HL-60 (cell line): ENCODE data around the gene CLSTN2.

Source experiments
- GABPA ChIP-seq: IDR thresholded peaks from 2 replicates; pipeline ENCODE4 v1.6.1; 2012; ENCODE audit warnings: low read depth
- POLR2AphosphoS5 ChIP-seq: IDR thresholded peaks from 2 replicates; pipeline ENCODE4 v1.6.1; 2012; ENCODE audit warnings: low read depth
- REST ChIP-seq: IDR thresholded peaks from 2 replicates; pipeline ENCODE4 v1.6.1; 2012; ENCODE audit warnings: low read depth; ENCODE audit not compliant: insufficient replicate concordance
- SPI1 ChIP-seq: IDR thresholded peaks from 2 replicates; pipeline ENCODE4 v1.6.1; 2012; ENCODE audit warnings: low read depth, mild to moderate bottlenecking, borderline replicate concordance
- TF ChIP-seq, protein P1 (sequence below): IDR thresholded peaks from one replicate; pipeline ENCODE4 v1.5.1; 2011; ENCODE audit warnings: low read length, control low read depth, inconsistent platforms; ENCODE audit not compliant: insufficient read depth

- TF ChIP-seq, protein P1, sequence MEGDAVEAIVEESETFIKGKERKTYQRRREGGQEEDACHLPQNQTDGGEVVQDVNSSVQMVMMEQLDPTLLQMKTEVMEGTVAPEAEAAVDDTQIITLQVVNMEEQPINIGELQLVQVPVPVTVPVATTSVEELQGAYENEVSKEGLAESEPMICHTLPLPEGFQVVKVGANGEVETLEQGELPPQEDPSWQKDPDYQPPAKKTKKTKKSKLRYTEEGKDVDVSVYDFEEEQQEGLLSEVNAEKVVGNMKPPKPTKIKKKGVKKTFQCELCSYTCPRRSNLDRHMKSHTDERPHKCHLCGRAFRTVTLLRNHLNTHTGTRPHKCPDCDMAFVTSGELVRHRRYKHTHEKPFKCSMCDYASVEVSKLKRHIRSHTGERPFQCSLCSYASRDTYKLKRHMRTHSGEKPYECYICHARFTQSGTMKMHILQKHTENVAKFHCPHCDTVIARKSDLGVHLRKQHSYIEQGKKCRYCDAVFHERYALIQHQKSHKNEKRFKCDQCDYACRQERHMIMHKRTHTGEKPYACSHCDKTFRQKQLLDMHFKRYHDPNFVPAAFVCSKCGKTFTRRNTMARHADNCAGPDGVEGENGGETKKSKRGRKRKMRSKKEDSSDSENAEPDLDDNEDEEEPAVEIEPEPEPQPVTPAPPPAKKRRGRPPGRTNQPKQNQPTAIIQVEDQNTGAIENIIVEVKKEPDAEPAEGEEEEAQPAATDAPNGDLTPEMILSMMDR, result no peak
- TF ChIP-seq GABPA (no peak), REST (no peak), POLR2AphosphoS5 (no peak), SPI1 (no peak)
Measured at GRCh38 chr3:140614001-140614400, 679.0 kb downstream of the CLSTN2 start.
